Liver (tissue), 9 donors: ENCODE measurements around the gene DPM1. TPM values are rescaled to one million over a fixed set of nuclear protein-coding genes. Genes with fewer than 3 reads are reported as not detected.

Experiments
- DNase-seq: peaks from one replicate; pipeline ENCODE4 v3.0.0-alpha.2; 2017; ENCODE audit warnings: low spot score
- H3K27ac ChIP-seq, 2 donors: one replicate each; pipeline ENCODE4 v1.7.0; 2013; ENCODE audit warnings: inconsistent platforms in 2 of 2, low read length in 2 of 2, control low read depth in 1 of 2, low read depth in 1 of 2, mild to moderate bottlenecking in 1 of 2
- H3K27me3 ChIP-seq, 4 donors: one replicate each; pipeline versions ENCODE4 v1.6.1 to v1.7.0; 2013; ENCODE audit warnings: low read length in 3 of 4, inconsistent platforms in 1 of 4, mild to moderate bottlenecking in 1 of 4, moderate library complexity in 1 of 4; ENCODE audit not compliant: control insufficient read depth in 4 of 4, insufficient read depth in 4 of 4
- H3K36me3 ChIP-seq, 4 donors: one replicate each; pipeline versions ENCODE4 v1.6.1 to v1.7.0; 2013; ENCODE audit warnings: low read length in 3 of 4, mild to moderate bottlenecking in 3 of 4, low read depth in 1 of 4, moderate library complexity in 1 of 4; ENCODE audit not compliant: control insufficient read depth in 4 of 4, insufficient read depth in 3 of 4
- H3K4me1 ChIP-seq, 4 donors: one replicate each; pipeline versions ENCODE4 v1.6.1 to v1.7.0; 2013; ENCODE audit warnings: low read length in 3 of 4, mild to moderate bottlenecking in 3 of 4, moderate library complexity in 1 of 4; ENCODE audit not compliant: control insufficient read depth in 4 of 4, insufficient read depth in 4 of 4
- H3K4me3 ChIP-seq, 3 donors: one replicate each; pipeline versions ENCODE4 v1.6.1 to v1.7.0; 2013; ENCODE audit warnings: low read length in 3 of 3, control low read depth in 1 of 3, low read depth in 1 of 3, mild to moderate bottlenecking in 1 of 3
- H3K9ac ChIP-seq, 2 donors: one replicate each; pipeline ENCODE4 v1.7.0; 2013; ENCODE audit warnings: low read length in 2 of 2, mild to moderate bottlenecking in 2 of 2, moderate library complexity in 2 of 2, control low read depth in 1 of 2, low read depth in 1 of 2
- H3K9me3 ChIP-seq, 4 donors: one replicate each; pipeline versions ENCODE4 v1.6.1 to v1.7.0; 2013; ENCODE audit warnings: low read length in 3 of 4; ENCODE audit not compliant: control insufficient read depth in 4 of 4
- ATF3 ChIP-seq: IDR thresholded peaks from 2 replicates; pipeline ENCODE4 v1.6.1; 2016; ENCODE audit warnings: antibody characterized with exemption
- CTCF ChIP-seq: fragments of 150-350 bp; IDR thresholded peaks from 2 replicates; pipeline ENCODE4 v1.5.1; 2017; ENCODE audit warnings: improper control_type of control experiment, low read depth, low read length; ENCODE audit not compliant: missing input control
- EGR1 ChIP-seq, 2 donors: IDR thresholded peaks; 2 replicates each; pipeline ENCODE4 v1.6.1; 2016 to 2018; ENCODE audit warnings: antibody characterized with exemption in 2 of 2, low read depth in 2 of 2
- GABPA ChIP-seq, 2 donors: IDR thresholded peaks in 1 of 2; conservative IDR thresholded peaks in 1 of 2; 2 replicates each; pipeline ENCODE4 v1.6.1; 2016; ENCODE audit warnings: antibody characterized with exemption in 2 of 2, mild to moderate bottlenecking in 1 of 2, moderate library complexity in 1 of 2
- JUND ChIP-seq, 2 donors: IDR thresholded peaks; 2 replicates each; pipeline ENCODE4 v1.6.1; 2016; ENCODE audit warnings: antibody characterized with exemption in 2 of 2
- MAX ChIP-seq: IDR thresholded peaks from 2 replicates; pipeline ENCODE4 v1.6.1; 2016; ENCODE audit warnings: antibody characterized with exemption
- NR2F2 ChIP-seq: IDR thresholded peaks from 2 replicates; pipeline ENCODE4 v1.6.1; 2016; ENCODE audit warnings: antibody characterized with exemption
- RAD21 ChIP-seq, 2 donors: IDR thresholded peaks; 2 replicates each; pipeline ENCODE4 v1.6.1; 2016; ENCODE audit warnings: antibody characterized with exemption in 2 of 2, mild to moderate bottlenecking in 2 of 2
- RXRA ChIP-seq, 2 donors: IDR thresholded peaks; 2 replicates each; pipeline ENCODE4 v1.6.1; 2017 to 2018; ENCODE audit warnings: antibody characterized with exemption in 2 of 2, mild to moderate bottlenecking in 1 of 2
- SP1 ChIP-seq: IDR thresholded peaks from 2 replicates; pipeline ENCODE4 v1.6.1; 2018; ENCODE audit warnings: antibody characterized with exemption, mild to moderate bottlenecking
- YY1 ChIP-seq: IDR thresholded peaks from 2 replicates; pipeline ENCODE4 v1.6.1; 2016; ENCODE audit warnings: antibody characterized with exemption, mild to moderate bottlenecking
- ZBTB33 ChIP-seq: IDR thresholded peaks from 2 replicates; pipeline ENCODE4 v1.6.1; 2016; ENCODE audit warnings: antibody characterized with exemption
- WGBS: extraction: QIAGEN DNeasy Blood & Tissue Kit; methylation state at CpG from one replicate; pipeline ENCODE4 v1.1.7; 2013; 5-methylcytosine and 5-hydroxymethylcytosine counted together
- polyA plus RNA-seq, 2 donors: library from polyadenylated mRNA; stranded (reverse) in 1 of 2; unstranded in 1 of 2; fragments of 200-250 nt in 1 of 2; fragments of >200 nt in 1 of 2; fragmentation: Nextera tagmentation in 1 of 2; extraction: Ambion mirVana in 1 of 2; gene quantifications; one replicate each; pipeline versions ENCODE4 v1.2.1 to v1.2.3, GENCODE V29; 2013 to 2015
- total RNA-seq, 2 donors: library from RNA; depleted of rRNA; stranded (reverse); fragments of >200 nt; gene quantifications; one replicate each; pipeline ENCODE4 v1.2.3, GENCODE V29; 2014
- donor health status: healthy.
- donor health status: healthy.
- donor health status: healthy.
- donor health status: healthy.
- donor health status: healthy.

The DPM1 gene
- total and polyA plus RNA-seq, 4 donors: 27.2 to 42.6 (median 35.2) TPM

- DNase-seq: no peak
- no peaks in the 10 kb centered on the region for H3K36me3 ChIP-seq
- TF ChIP-seq EGR1 (IDR thresholded peaks at IDR 0.05; ENCODE audit: low read depth in 2 of 2): no peak
- TF ChIP-seq ZBTB33: no peak
- TF ChIP-seq ATF3: no peak
- no peak for TF ChIP-seq NR2F2
- no peak for TF ChIP-seq RAD21 (IDR thresholded peaks at IDR 0.05)
- no peak for TF ChIP-seq YY1
- no peak for TF ChIP-seq RXRA (IDR thresholded peaks at IDR 0.05)
- no peak for TF ChIP-seq CTCF
- TF ChIP-seq GABPA (IDR thresholded peaks at IDR 0.05 in 1 of 2, conservative IDR thresholded peaks at IDR 0.05 in 1 of 2): no peak
- no peak for TF ChIP-seq SP1
- TF ChIP-seq MAX: no peak
- no peak for TF ChIP-seq JUND (IDR thresholded peaks at IDR 0.05)
- 76% methylated on average over 20 of the region's 20 CpGs for WGBS
- H3K4me3 ChIP-seq: no peak overlapping the region
- H3K27me3 ChIP-seq: no peaks in the 10 kb centered on the region
- H3K27ac ChIP-seq: no peak overlapping the region
- no peaks in the 10 kb centered on the region for H3K4me1 ChIP-seq
- H3K9ac ChIP-seq: no peak overlapping the region
- no peaks in the 10 kb centered on the region for H3K9me3 ChIP-seq
These were observed 43.3 kb upstream of the DPM1 start for GRCh38 chr20:51001430-51002265.

- no peaks in the 10 kb centered on the region for H3K4me1 ChIP-seq
- H3K27ac ChIP-seq: no peak overlapping the region
- H3K4me3 ChIP-seq: no peak overlapping the region
- no peak for TF ChIP-seq EGR1 (IDR thresholded peaks at IDR 0.05; ENCODE audit: low read depth in 2 of 2)
- 90% methylated on average over 4 of the region's 4 CpGs for WGBS
- no peaks in the 10 kb centered on the region for H3K36me3 ChIP-seq
- no peaks in the 10 kb centered on the region for H3K9me3 ChIP-seq
- H3K27me3 ChIP-seq: no peaks in the 10 kb centered on the region
- no peak overlapping the region for H3K9ac ChIP-seq
- DNase-seq: no peak
These were observed 41.0 kb upstream of the DPM1 start for GRCh38 chr20:50999355-50999754.
